Caco-2 (cell line): ENCODE measurements around the gene CACNG4. TPM values are rescaled to one million over a fixed set of nuclear protein-coding genes. Genes with fewer than 3 reads are reported as not detected.

ENCODE experiments used
- BruUV-seq: library from RNA; stranded (reverse); fragments of 400-500 nt; replicated peaks from 2 replicates; lab custom pipeline; 2021; lab: Mats Ljungman, UMichigan
- CTCF ChIA-PET: fragments of 300-600 bp; sonication (Branson Sonifier 250); formaldehyde crosslinking; loops from one replicate; lab custom pipeline; 2022; ENCODE audit warnings: antibody characterized with exemption; lab: Charles Lee
- POLR2A ChIA-PET: fragments of 300-600 bp; sonication (Branson Sonifier 250); formaldehyde crosslinking; loops from one replicate; lab custom pipeline; 2022; ENCODE audit warnings: antibody characterized with exemption; lab: Charles Lee
- DNase-seq, 2 experiments: peaks; one replicate each; pipeline versions ENCODE4 v3.0.0 to v3.0.0-alpha.2; 2020 to 2022
- H3K27me3 ChIP-seq: replicated peaks from 2 replicates; pipeline ENCODE4 v1.6.0; 2011; ENCODE audit warnings: low read length; ENCODE audit not compliant: control insufficient read depth, insufficient read depth
- H3K36me3 ChIP-seq: 2 replicates; pipeline ENCODE4 v1.5.1; 2011; ENCODE audit warnings: low read length; ENCODE audit not compliant: control insufficient read depth, insufficient read depth
- H3K4me1 ChIP-seq: fragments of 250-450 bp; sonication (Bioruptor Pico); 2 replicates; pipeline ENCODE4 v1.5.1; 2020; ENCODE audit warnings: mild to moderate bottlenecking
- H3K4me3 ChIP-seq: 2 replicates; pipeline ENCODE4 v1.5.1; 2011; ENCODE audit warnings: low read depth, mild to moderate bottlenecking, control low read depth, low read length
- H3K9me3 ChIP-seq: fragments of 250-450 bp; sonication (Bioruptor Pico); 2 replicates; pipeline ENCODE4 v1.5.1; 2020; ENCODE audit warnings: mild to moderate bottlenecking, moderate library complexity
- H3K27ac Mint-ChIP-seq: one replicate; pipeline ENCODE4 v1.8.0; 2022; ENCODE audit warnings: mixed read lengths; ENCODE audit not compliant: unreplicated experiment
- H3K27me3 Mint-ChIP-seq: one replicate; pipeline ENCODE4 v1.8.0; 2022; ENCODE audit warnings: mixed read lengths; ENCODE audit not compliant: insufficient read depth, unreplicated experiment
- H3K36me3 Mint-ChIP-seq: one replicate; pipeline ENCODE4 v1.8.0; 2022; ENCODE audit warnings: mild to moderate bottlenecking, mixed read lengths; ENCODE audit not compliant: insufficient read depth, unreplicated experiment
- H3K4me1 Mint-ChIP-seq: one replicate; pipeline ENCODE4 v1.8.0; 2022; ENCODE audit warnings: low read depth, mixed read lengths; ENCODE audit not compliant: unreplicated experiment
- H3K4me3 Mint-ChIP-seq: one replicate; pipeline ENCODE4 v1.8.0; 2022; ENCODE audit warnings: mild to moderate bottlenecking, moderate library complexity, mixed read lengths; ENCODE audit not compliant: unreplicated experiment
- H3K9me3 Mint-ChIP-seq: one replicate; pipeline ENCODE4 v1.8.0; 2022; ENCODE audit warnings: mixed read lengths; ENCODE audit not compliant: unreplicated experiment
- CTCF ChIP-seq, 2 experiments: fragments of 200-600 bp in 1 of 2; IDR thresholded peaks; 1 replicate in 1 of 2; 2 replicates in 1 of 2; pipeline versions ENCODE4 v1.5.1 to v1.8.0; 2011 to 2022; ENCODE audit warnings: antibody characterized with exemption in 1 of 2, control low read depth in 1 of 2, inconsistent platforms in 1 of 2, low read depth in 1 of 2, low read length in 1 of 2, mild to moderate bottlenecking in 1 of 2, moderate library complexity in 1 of 2; ENCODE audit not compliant: insufficient read depth in 1 of 2, severe bottlenecking in 1 of 2, unreplicated experiment in 1 of 2
- intact Hi-C: fragments of 100-400 bp; cut with micrococcal nuclease; formaldehyde crosslinking; loops from one replicate; pipeline ENCODE4 v1.10.0; 2022; ENCODE audit not compliant: unreplicated experiment
- total RNA-seq: library from RNA; stranded (reverse); gene quantifications from 2 replicates; pipeline ENCODE4 v1.2.3, GENCODE V29; 2022

The CACNG4 gene
- total RNA-seq, 1 experiment from 2014 or later = 12.8 TPM

DNA sequence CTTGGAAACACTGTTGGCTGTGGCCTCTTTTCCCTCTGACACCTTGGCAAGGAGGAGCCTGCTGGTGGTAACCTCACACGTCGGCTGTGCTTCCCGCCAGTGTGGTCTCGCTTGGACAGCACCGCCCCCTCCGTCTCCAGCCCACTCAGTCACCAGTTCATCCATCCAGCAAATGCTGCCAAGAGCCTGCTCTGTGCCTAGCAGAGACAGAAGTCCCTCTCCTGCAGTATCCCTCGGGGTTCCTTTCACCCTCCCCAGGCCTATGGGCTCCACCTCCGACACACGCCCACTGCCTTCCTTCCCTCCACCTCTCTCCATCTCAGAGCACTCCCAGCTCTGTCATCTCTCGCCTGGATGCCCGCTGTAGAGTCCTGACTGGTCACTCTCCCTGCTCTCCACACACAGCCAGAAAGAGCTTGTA lies 12.3 kb downstream of the CACNG4 start:
- no TSS peak for BruUV-seq
- no peaks in the 10 kb centered on the region for H3K9me3 Mint-ChIP-seq
- H3K9me3 ChIP-seq = no peaks in the 10 kb centered on the region
- no peak for DNase-seq
- POLR2A ChIA-PET = no interaction called here
- CTCF ChIA-PET = no interaction called here
- no peak overlapping the region for H3K27ac Mint-ChIP-seq
- intact Hi-C loops = no loop called here
- no peaks in the 10 kb centered on the region for H3K27me3 Mint-ChIP-seq
- no peaks in the 10 kb centered on the region for H3K36me3 ChIP-seq
- peaks cover 16% of the 10 kb centered on the region for H3K4me1 ChIP-seq
- TF ChIP-seq CTCF (IDR thresholded peaks at IDR 0.05; ENCODE audit: insufficient read depth in 1 of 2, low read depth in 1 of 2, low read length in 1 of 2, severe bottlenecking in 1 of 2, unreplicated experiment in 1 of 2) = no peak
- H3K4me3 ChIP-seq = no peak overlapping the region
- no peaks in the 10 kb centered on the region for H3K27me3 ChIP-seq
- no peak overlapping the region for H3K4me3 Mint-ChIP-seq
- peaks cover 15% of the 10 kb centered on the region for H3K36me3 Mint-ChIP-seq
- H3K4me1 Mint-ChIP-seq = peaks cover 3% of the 10 kb centered on the region

- BruUV-seq = no TSS peak
- H3K36me3 Mint-ChIP-seq = peaks cover 16% of the 10 kb centered on the region
- TF ChIP-seq CTCF (IDR thresholded peaks at IDR 0.05; ENCODE audit: insufficient read depth in 1 of 2, low read depth in 1 of 2, low read length in 1 of 2, severe bottlenecking in 1 of 2, unreplicated experiment in 1 of 2) = no peak
- no peaks in the 10 kb centered on the region for H3K9me3 Mint-ChIP-seq
- POLR2A ChIA-PET = no interaction called here
- Histone ChIP-seq H3K27me3 (no peaks in the 10 kb centered on the region), H3K9me3 (no peaks in the 10 kb centered on the region), H3K36me3 (no peaks in the 10 kb centered on the region), H3K4me3 (no peak overlapping the region), H3K4me1 (peaks cover 5% of the 10 kb centered on the region)
- H3K4me3 Mint-ChIP-seq = no peak overlapping the region
- no peak overlapping the region for H3K27ac Mint-ChIP-seq
- H3K4me1 Mint-ChIP-seq = no peaks in the 10 kb centered on the region
- H3K27me3 Mint-ChIP-seq = no peaks in the 10 kb centered on the region
- intact Hi-C loops = no loop called here
- CTCF ChIA-PET = interaction anchor here (0.8 kb wide), 1 partner anchor 63 kb away, joined by 5 read pairs; no protein-coding TSS in a partner anchor
- no peak for DNase-seq
These were observed 14.1 kb downstream of the CACNG4 start for GRCh38 chr17:66978514-66979061.

DNA sequence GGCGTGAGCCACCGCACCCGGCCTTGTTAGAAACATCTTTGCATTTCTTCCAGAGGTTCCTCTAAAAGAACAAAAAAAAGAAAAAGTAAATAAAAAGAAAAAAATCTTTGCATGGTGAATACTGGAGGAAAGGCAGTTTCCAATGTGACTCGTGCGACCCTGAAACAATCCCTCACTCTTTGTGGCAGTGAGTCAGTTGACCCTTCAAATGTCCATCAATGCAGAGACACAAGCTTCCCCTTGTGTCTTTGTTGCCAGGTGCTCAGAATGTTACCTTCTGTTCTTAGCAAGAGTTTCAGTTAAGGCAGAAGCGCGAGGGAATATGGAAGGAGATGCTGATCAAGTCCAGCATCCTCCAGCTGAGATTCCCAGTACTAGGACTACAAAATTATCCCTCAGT lies 16.4 kb downstream of the CACNG4 start:
- no peaks in the 10 kb centered on the region for H3K9me3 Mint-ChIP-seq
- H3K27me3 Mint-ChIP-seq = no peaks in the 10 kb centered on the region
- no peaks in the 10 kb centered on the region for H3K9me3 ChIP-seq
- no peak overlapping the region for H3K4me3 ChIP-seq
- H3K4me1 ChIP-seq = peaks cover 5% of the 10 kb centered on the region
- BruUV-seq = no TSS peak
- ChIA-PET CTCF (no interaction called here), POLR2A (no interaction called here)
- intact Hi-C loops = no loop called here
- H3K27ac Mint-ChIP-seq = no peak overlapping the region
- H3K4me3 Mint-ChIP-seq = no peak overlapping the region
- H3K36me3 ChIP-seq = no peaks in the 10 kb centered on the region
- no peaks in the 10 kb centered on the region for H3K4me1 Mint-ChIP-seq
- TF ChIP-seq CTCF (IDR thresholded peaks at IDR 0.05; ENCODE audit: insufficient read depth in 1 of 2, low read depth in 1 of 2, low read length in 1 of 2, severe bottlenecking in 1 of 2, unreplicated experiment in 1 of 2) = no peak
- no peak for DNase-seq
- peaks cover 14% of the 10 kb centered on the region for H3K36me3 Mint-ChIP-seq
- no peaks in the 10 kb centered on the region for H3K27me3 ChIP-seq
